Measurements from ENCODE around the gene ANXA2.

Gene ANXA2

DNA sequence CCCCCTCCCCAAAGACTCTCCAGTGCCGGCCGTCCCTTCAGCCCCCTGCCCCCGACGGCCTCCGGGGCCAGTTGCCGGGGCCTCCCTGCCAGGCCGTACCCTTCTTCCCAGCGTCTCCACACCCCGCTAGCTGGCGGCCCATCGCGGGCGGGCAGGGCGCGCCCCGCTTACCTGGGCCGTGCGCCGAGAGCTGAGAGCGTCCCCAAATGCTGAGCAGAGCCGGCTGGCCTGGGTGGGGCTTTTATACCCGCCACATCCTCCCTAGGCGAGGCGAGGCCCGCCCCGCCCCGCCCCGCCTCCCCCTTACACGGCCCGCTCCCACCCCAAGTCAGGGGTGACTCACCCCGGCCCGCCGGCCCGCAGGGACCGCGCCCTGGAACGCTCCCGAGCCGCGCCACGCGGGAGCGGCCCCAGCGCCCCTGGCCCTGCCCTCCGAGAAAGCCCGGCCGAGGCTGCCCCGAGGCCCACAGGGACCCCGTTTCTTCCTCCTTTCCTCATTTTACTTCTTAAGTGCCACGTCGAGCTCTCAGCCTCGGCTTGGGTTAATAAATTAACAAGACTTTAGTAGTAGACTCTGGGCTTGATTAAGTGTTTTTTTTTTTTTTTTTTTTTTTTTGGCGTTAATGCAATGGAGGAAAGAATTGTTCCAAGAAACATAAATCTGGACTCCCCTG, at the start of gene ANXA2:
Gene ANXA2 (minus strand): TSS at position 215 of the 674 bp plus-strand sequence. CDS start 11,911 bp downstream, outside the sequence.
- TF ChIP-seq, protein P1, sequence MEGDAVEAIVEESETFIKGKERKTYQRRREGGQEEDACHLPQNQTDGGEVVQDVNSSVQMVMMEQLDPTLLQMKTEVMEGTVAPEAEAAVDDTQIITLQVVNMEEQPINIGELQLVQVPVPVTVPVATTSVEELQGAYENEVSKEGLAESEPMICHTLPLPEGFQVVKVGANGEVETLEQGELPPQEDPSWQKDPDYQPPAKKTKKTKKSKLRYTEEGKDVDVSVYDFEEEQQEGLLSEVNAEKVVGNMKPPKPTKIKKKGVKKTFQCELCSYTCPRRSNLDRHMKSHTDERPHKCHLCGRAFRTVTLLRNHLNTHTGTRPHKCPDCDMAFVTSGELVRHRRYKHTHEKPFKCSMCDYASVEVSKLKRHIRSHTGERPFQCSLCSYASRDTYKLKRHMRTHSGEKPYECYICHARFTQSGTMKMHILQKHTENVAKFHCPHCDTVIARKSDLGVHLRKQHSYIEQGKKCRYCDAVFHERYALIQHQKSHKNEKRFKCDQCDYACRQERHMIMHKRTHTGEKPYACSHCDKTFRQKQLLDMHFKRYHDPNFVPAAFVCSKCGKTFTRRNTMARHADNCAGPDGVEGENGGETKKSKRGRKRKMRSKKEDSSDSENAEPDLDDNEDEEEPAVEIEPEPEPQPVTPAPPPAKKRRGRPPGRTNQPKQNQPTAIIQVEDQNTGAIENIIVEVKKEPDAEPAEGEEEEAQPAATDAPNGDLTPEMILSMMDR (IDR thresholded peaks at IDR 0.05): no peak

DNA sequence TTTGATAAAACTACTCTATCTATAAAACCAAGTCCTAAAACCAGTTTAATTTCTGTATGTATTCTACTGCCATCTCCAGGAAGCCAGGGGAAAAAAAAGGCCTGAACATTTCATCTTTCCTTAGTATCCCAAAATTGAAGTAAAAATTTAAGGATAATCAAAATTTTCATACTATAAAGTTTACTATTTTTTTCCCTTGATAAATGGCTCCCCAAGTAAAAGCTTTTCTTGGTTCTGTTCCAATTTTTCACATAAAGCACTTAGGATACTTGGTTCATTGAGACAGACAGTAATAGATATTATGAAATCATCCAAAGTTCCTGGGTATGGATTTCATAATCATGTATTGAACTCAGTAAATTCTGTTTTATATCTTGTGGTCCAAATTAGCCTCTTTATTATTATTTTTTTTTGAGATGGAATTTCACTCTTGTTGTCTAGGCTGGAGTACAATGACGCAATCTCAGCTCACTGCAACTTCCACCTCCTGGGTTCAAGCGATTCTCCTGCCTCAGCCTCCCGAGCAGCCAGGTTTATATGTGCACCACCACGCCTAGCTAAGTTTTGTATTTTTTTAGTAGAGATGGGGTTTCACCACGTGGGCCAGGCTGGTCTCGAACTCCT, 46.6 kb upstream of the ANXA2 start:
- TF ChIP-seq, protein P1 (IDR thresholded peaks at IDR 0.05): peak; percentile 58

DNA sequence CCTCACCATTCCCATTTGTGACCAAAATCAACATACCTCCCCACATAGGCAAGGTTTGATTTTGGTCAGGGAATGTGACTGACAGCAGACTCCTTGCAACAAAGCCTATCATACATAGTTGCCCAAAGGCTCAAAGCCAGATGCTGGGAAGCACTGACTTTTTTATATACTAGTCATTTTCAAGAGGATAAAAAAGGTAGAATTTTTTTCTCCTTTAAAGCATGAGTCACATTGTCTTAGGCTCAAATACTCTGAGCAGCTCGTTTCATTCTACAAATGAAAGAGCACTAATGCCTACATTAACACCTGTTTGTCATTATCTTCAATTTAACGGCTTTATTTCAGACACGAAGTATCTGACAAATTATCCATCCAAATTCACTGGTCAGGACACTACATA, 45.0 kb upstream of the ANXA2 start:
- TF ChIP-seq, protein P1 (IDR thresholded peaks at IDR 0.05): no peak

DNA sequence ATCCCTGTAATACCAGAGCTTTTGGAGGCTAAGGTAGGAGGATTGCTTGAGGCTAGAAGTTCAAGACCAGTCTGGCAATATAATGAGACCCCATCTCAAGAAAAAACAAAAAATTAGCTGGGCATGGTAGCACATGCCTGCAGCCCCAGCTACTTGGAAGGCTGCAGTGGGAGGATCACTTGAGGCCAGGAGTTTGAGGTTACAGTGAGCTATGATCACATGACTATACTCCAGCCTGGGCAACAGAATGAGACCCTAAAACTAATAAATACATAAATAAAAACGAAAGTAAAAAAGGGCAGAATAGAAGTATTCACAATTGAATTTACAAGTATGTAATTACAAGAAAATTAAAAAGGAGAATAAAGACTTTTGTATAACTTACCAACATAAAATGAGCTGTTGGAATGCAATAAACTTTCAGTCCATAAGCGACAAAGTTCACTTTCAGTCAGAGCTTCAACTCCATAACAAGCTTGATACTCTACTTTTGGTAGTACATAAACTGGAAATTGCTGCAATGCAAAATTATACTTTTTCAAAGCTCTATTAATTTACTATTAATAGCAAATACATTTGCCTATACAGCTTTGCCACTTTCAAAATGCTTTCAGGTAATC, 44.4 kb upstream of the ANXA2 start:
- TF ChIP-seq, protein P1 (IDR thresholded peaks at IDR 0.05): no peak

DNA sequence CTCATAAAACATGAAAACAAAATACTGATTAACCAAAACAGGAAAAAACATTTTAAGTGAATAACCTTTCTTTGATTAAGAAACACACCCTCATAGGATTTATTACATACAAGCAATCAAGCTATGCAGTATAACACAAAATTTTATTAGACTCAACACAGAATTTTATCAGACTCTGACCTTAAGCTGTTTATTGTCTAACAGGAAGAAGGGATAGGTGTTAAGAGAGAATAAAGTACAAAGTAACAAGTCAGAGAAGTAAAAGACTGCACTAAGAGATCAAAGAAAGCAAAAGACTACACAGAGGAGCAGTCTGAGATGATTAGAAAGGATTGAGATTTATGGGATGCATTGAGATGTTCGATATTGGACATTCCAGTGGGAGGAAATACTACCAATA, 43.5 kb upstream of the ANXA2 start:
- TF ChIP-seq, protein P1 (IDR thresholded peaks at IDR 0.05): no peak

DNA sequence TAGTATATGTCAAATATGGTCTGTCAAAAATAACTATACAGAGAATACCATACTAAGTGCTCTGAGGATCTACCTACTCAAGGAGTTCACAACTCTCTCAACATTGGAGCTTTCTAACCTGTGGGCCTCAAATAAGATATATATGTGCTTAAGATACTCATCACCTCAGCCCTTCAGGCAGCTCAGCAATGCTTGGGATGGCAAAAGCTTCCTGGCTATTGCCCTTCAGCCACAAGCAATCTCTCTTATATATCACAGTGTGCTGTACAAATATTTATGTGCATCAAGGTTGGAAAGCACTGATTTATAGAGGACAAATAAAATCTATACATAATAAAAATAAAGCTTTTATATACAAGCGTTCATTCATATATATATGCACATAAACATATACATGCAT, 40.9 kb upstream of the ANXA2 start:
- TF ChIP-seq, protein P1 (IDR thresholded peaks at IDR 0.05): no peak

DNA sequence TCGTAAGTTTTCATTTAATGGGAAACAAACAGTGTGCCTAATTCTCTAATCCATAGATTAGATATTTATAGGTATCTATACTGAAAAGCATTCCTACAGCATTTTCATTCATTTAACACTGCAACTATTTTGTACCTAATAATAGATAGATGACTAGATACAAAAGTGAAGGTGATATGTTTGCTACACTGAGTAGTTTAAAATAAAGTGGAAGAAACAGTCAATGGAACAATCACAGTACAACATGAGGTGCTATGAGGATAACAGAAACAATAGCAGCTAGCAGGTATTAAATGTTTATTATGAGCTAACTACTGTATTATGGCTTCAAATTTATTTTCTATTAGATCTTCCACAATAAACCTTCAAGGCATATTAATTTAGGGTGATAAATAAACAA, 31.1 kb upstream of the ANXA2 start:
- TF ChIP-seq, protein P1 (IDR thresholded peaks at IDR 0.05): no peak
